GM06990 (cell line): ENCODE measurements around the gene UBXN1.
"Not testable (repeated sequence)": the region's sequence is repeated elsewhere in the genome, so short reads cannot be mapped to it uniquely, and the experiment has no call there.

ENCODE experiments used
- DNase-seq: peaks from one replicate; pipeline ENCODE4 v3.0.0-alpha.2; 2011; ENCODE audit not compliant: insufficient read length; ENCODE audit errors: extremely low read depth
- H3K27me3 ChIP-seq: replicated peaks from 2 replicates; pipeline ENCODE4 v1.6.0; 2011; ENCODE audit warnings: low read length; ENCODE audit not compliant: control insufficient read depth, insufficient read depth
- H3K36me3 ChIP-seq: 2 replicates; pipeline ENCODE4 v1.5.1; 2011; ENCODE audit warnings: low read length; ENCODE audit not compliant: control insufficient read depth, insufficient read depth
- H3K4me3 ChIP-seq: replicated peaks from 2 replicates; pipeline ENCODE4 v1.5.1; 2011; ENCODE audit warnings: low read depth, mild to moderate bottlenecking, control low read depth, low read length
- CTCF ChIP-seq: IDR thresholded peaks from 2 replicates; pipeline ENCODE4 v1.5.1; 2011; ENCODE audit warnings: low read length, control low read depth, mild to moderate bottlenecking, inconsistent platforms; ENCODE audit not compliant: insufficient read depth, poor library complexity, severe bottlenecking

UBXN1 gene

GRCh38 chr11:62652161-62653006 is 26.5 kb downstream of the UBXN1 start:
- no peaks in the 10 kb centered on the region for H3K27me3 ChIP-seq
- no peak for DNase-seq
- H3K36me3 ChIP-seq = peaks cover 19% of the 10 kb centered on the region
- peak overlapping the region; percentile 98 for H3K4me3 ChIP-seq
- no peak for TF ChIP-seq CTCF

DNA sequence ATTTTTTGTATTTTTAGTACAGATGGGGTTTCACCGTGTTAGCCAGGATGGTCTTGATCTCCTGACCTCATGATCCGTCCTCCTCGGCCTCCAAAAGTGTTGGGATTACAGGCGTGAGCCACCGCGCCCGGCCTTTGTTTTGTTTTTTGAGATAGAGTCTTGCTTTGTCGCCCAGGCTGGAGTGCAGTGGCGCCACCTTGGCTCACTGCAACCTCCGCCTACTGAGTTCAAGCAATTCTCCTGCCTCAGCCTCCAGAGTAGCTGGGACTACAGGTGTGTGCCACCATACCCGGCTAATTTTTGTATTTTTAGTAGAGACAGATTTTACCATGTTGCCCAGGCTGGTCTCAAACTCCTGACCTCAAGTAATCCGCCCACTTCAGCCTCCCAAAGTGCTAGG is 28.6 kb downstream of the UBXN1 start:
- not testable (repeated sequence) for DNase-seq, H3K27me3 ChIP-seq, H3K4me3 ChIP-seq
- H3K36me3 ChIP-seq = peaks cover 19% of the 10 kb centered on the region

DNA sequence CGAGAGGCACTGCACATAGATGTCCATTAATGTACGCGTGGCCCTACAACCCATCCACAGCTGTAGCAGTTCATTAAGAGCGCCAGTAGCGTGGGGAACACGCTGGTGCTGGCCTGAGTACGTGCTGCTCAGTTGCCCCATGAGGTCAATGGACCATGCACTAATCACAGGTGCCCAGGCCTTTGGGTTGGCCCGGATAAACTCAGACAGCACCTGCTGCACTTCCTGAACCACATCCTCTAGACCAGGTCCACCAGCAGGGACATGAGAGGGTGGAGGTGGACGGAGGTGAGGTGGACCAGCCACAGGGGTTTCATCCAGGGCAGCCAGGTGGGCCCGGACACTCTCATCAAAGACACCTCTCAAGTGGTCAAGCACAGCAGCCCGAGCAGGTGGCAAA is 29.4 kb downstream of the UBXN1 start:
- no peak overlapping the region for H3K4me3 ChIP-seq
- no peaks in the 10 kb centered on the region for H3K27me3 ChIP-seq
- peaks cover 19% of the 10 kb centered on the region for H3K36me3 ChIP-seq
- no peak for DNase-seq
- no peak for TF ChIP-seq CTCF

DNA sequence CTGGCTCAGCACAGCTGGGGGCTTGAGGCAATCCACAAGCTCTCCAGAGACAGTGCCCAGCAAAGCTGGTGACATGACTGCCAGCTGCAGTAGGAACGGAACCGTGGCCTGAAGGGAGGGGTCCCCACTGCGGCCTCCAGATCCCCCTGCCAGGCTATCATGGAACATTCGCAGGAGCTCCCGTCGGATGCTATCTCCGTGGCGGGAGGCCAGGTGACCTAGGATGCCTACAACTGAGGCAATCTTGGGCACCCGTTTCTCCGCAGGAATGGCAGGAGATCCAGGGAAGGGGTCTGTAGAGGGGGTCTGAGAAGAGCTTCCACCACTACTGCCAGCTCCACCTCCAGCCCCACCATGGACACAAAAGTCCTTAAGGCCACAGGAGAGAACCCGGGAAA is 29.9 kb downstream of the UBXN1 start:
- H3K4me3 ChIP-seq = no peak overlapping the region
- no peak for TF ChIP-seq CTCF
- no peak for DNase-seq
- H3K36me3 ChIP-seq = peaks cover 19% of the 10 kb centered on the region
- no peaks in the 10 kb centered on the region for H3K27me3 ChIP-seq

DNA sequence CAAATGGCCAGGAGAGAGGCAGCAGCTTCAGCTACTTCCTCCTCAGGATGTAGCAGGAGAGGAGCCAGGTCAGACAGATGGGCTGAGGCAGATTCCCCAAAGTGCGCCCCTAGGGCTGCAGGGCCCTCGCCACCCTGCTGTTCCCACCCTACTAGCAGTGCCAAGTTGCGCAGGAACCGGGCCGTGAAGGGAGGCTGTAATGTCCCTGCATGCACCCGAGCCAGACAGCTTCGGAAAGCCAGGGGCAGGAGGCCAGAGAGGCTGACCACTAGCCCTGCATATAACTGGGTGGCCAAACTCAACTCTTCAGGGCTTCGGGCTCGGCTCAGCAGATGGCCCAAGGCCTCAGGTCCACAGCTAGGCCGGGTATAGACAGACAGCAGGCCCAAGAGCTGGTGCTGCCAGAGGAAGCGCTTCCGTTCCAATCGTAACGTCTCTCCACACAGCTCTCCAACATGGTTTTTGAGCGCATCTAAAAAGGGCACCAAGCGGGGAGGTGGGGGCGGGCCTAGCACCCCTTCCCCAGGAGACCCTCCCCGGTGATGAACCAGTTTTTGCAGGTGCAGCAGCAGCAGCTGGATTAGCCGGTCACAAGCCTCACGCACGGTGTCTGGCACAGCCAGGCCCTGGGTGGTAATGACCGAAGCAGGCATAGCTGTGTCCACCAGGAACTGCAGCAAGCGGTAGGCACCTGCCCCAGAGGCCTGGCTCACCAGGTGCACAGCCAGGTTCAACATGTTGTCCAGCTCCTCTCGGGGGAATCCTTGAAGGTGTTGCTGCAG is 30.5 kb downstream of the UBXN1 start:
- no peak for DNase-seq
- no peak overlapping the region for H3K4me3 ChIP-seq
- TF ChIP-seq CTCF = no peak
- H3K27me3 ChIP-seq = no peaks in the 10 kb centered on the region
- H3K36me3 ChIP-seq = peaks cover 19% of the 10 kb centered on the region

- no peaks in the 10 kb centered on the region for H3K27me3 ChIP-seq
- H3K4me3 ChIP-seq = no peak overlapping the region
- H3K36me3 ChIP-seq = peaks cover 19% of the 10 kb centered on the region
- no peak for DNase-seq
- TF ChIP-seq CTCF = no peak
Observed at GRCh38 chr11:62647609-62648005, 31.3 kb downstream of the UBXN1 start.
